NCI-H82 (cell line): ENCODE measurements around the gene CP.

Source experiments
- DNase-seq: peaks from one replicate; lab custom pipeline; 2025; lab: John Stamatoyannopoulos, UW

The CP gene

GRCh38 chr3:149186219-149186618 lies 35.4 kb downstream of the CP start:
- no peak for DNase-seq

- no peak for DNase-seq
These were observed 40.4 kb downstream of the CP start for GRCh38 chr3:149181182-149181581.

DNA sequence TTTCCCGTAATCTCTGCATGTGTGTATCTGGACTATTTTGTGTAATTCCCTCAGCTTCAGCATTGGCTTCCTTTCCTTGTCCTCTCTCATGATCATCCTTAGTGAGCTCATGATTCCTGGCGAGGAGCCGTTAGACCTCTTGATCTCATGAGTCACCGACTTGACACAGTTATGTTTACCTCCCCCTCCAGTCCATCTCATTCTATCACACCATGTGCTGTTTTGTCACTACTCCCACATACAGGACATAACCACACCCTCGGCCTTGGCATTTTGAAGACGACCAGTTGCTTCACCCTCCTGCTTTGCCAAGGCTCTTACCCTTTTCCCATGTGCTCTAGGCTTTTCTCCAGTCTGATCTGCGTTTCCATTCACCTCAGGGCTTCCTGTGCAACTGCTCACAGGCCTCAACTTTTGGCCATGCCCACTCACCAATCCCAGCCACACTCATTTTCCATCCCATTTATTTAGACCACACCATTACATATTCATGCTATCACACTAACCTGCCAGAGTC lies 41.5 kb downstream of the CP start:
- no peak for DNase-seq

DNA sequence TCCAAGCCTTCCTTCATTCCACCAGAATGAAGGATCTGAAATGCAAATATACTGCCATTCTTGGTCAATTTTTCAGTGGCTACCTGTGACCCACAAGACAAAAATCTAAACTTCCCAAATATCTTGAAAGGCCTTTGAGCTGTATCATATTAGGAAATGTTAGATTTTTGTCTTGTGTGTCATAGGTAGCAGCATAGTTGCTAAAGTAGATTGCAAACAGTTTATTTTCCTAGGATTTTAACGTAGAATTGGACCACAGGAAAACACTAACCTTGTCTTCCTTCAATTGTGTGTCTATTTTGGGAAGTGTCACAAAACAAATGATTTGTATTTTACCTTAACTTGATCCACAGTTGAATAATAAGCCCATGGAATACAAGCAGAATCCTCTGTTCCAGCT lies 42.4 kb downstream of the CP start:
- DNase-seq, result no peak

DNA sequence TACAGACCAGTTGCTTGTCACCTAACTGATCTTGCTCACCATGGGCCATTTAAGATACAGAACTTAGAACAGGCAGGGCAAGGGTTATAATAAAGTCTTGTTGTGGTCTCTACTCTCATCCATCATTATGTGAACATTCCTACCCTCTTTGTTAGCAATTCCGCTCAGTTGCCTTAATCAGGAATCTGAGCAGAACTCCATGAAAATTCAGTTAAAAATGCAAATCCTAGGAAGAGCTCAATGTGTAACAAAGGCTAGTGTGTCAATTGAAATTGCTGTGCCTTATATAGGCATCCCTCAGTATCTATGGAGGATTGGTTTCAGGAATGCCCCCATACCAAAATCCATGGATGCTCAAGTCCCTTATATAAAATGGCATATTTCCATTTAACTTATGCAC lies 44.5 kb downstream of the CP start:
- DNase-seq, result no peak

DNA sequence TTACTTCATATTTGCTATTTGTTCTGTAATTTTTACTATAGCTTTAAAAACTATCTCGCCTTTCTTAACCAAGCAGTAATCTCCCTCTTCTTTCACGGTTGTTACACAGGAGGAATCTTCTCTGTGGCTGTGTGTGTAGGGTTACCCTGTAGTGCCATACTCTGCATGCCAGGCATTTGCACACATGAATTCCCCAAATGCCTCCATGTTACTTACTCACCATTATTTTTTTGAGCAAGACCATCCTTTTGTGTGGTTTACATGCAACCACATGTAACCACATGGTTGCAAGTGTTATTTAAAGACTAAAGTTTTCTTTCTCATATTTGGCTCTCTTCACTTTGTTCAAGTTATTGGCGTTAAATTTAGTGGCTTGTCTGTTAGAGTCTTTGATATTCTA lies 46.7 kb downstream of the CP start:
- no peak for DNase-seq

GRCh38 chr3:149170672-149171071 lies 51.0 kb downstream of the CP start:
- DNase-seq, result no peak

DNA sequence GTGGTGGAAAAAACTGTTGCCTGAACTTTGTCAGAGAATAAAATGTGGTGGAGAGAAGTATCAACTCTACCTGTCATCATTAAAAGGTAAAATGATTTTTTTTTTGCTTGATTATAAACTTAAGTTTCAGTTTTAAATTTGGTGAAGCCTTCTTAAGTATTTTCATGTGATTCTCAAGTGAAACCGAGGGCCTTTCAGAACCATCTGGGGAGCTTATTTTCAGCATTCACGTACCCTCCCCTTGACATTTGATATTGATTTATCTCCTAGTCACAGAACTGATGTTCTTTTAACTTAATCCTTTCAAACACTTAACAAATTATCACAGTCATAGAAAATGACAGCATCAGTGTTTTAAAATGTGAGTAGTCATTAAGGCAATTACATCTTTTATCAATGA lies 53.7 kb downstream of the CP start:
- peak; percentile 65 for DNase-seq

- DNase-seq, result no peak
These were observed 58.6 kb downstream of the CP start for GRCh38 chr3:149163066-149163465.

GRCh38 chr3:149162007-149162406 lies 59.6 kb downstream of the CP start:
- DNase-seq, result no peak

GRCh38 chr3:149160754-149161300 lies 60.8 kb downstream of the CP start:
- no peak for DNase-seq

GRCh38 chr3:149153402-149153801 lies 68.2 kb downstream of the CP start:
- DNase-seq, result no peak

DNA sequence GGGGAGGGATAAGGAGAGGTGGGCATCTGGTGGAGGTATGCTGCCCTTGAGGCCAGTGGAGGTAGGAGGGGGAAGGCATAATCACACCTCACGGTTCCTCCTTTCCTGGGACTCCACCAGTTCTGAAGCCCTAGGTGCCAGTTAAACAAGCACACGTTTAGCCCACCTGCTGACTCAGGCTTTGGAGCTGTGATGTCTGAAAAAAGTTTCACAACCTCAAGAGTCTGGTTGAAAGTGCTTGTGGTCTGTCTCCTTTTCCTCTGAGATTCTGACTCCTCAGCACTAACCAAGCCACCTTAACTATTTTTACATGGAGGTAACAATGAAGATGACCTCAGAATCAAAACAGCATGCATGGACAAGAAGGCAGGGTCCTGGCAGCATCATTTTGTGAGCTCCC lies 69.2 kb downstream of the CP start:
- DNase-seq, result no peak

DNA sequence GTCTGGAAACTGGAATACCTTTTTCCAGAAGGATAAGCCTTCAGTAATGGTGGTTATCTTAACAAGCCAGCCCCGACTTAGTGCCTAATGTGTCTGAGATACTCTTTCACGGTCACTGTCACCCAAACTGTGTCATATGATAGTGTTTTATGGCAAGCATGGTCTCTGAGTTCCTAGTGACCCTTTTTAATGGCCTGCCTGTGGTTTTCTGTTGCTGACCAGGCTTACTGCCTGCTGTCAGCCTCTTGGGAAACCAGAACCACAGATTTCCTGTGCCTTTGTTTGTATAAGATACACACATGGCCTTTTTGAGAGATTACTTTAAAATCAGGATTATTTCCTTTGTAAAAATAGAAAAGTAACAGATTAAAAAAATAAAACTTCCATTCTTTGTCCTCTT lies 69.8 kb downstream of the CP start:
- no peak for DNase-seq

DNA sequence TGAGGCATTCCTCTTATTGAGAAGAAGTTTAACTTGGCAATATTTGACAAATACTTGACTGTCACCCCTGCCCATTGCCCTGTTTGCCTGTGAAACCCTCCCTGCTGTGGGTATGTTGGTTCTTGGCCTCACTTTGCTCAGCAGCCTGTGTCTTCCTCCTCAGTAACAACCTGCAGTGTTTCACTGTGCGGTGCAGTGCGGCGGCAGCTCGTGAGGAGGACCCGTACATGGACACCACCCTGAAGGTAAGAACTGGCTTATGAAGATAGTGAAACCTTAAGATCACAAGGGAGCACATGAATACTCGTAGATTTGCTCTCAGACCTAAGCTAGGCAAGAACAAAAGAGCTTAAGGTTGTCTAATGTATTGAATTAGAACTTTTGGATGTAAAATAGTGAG lies 71.2 kb downstream of the CP start:
- no peak for DNase-seq

- no peak for DNase-seq
These were observed 75.7 kb downstream of the CP start for GRCh38 chr3:149145974-149146373.

- DNase-seq, result no peak
These were observed 76.3 kb downstream of the CP start for GRCh38 chr3:149145356-149145755.

- no peak for DNase-seq
These were observed 78.9 kb downstream of the CP start for GRCh38 chr3:149142682-149143081.

DNA sequence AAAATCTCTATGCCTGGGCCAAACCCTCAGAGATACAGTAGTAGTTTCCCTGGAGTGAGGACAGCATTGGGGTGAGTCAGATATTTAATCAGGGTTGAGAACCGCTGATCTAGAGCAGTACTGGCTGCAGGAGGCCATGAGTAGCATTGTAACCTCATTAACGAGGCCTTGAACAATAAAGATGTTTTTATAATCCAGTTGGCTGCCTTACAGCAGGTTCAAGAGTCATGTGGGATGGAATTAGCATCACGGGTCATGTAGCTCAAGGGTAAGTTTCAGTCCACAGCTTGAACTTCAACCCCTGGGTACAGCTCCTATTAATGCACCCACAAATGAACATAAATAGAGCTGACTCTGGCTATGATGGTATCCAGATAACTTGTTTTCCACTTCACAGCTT lies 87.1 kb downstream of the CP start:
- peak; percentile 61 for DNase-seq

- DNase-seq, result no peak
These were observed 90.0 kb downstream of the CP start for GRCh38 chr3:149131589-149131988.

DNA sequence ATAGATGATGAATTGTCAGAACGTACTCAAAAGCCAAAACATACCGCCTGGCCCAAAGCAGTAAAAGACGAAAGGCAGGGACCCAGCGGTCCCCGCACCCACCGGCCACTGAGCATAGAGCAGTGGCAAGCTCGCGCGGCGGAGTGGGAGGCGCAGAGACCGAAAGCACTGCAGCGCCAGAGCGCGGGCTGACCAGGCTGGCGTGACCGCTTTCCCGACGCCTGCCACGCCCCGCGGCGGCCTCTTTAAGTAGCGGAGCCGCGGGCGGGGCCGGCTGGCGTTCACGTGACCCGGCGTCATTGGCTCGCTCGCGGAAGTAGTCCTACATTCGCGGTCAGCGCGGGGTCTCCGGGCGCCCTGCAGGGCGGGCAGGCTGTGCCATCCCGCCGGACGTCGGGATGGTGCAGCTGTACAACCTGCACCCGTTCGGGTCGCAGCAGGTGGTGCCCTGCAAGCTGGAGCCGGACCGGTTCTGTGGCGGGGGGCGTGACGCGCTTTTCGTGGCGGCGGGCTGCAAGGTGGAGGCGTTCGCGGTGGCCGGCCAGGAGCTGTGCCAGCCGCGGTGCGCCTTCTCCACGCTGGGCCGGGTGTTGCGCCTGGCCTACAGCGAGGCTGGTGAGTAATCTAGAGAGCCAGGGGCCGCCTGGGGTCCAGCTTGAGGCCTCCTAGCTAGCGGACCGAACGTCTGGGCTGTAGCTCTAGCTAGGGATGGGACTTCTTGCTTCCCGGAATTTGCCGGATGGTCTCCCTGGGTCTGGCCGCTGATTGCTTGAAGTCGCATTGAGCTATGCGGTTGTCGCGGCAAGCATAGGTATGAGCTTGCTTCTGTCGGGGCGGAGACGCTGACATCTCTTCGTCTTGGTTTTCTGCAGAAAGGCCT lies 92.1 kb downstream of the CP start, which contains the start of gene HPS3:
Gene HPS3, plus strand, starts transcription at position 313 of the 880 bp plus-strand sequence. Its CDS starts 86 bp downstream, at position 399.
- DNase-seq, result peak; percentile 97

GRCh38 chr3:149128821-149129220 lies 92.8 kb downstream of the CP start:
- DNase-seq, result no peak
